Ramos (cell line): Measurements from ENCODE around the gene EXTL1.

ENCODE experiments used
- in situ Hi-C: fragments of 300-500 bp; cut with MboI; formaldehyde crosslinking; loops from one replicate; pipeline ENCODE4 v1.14.3; 2022; ENCODE audit warnings: low sequenced_read_pairs; ENCODE audit not compliant: unreplicated experiment

The EXTL1 gene

DNA sequence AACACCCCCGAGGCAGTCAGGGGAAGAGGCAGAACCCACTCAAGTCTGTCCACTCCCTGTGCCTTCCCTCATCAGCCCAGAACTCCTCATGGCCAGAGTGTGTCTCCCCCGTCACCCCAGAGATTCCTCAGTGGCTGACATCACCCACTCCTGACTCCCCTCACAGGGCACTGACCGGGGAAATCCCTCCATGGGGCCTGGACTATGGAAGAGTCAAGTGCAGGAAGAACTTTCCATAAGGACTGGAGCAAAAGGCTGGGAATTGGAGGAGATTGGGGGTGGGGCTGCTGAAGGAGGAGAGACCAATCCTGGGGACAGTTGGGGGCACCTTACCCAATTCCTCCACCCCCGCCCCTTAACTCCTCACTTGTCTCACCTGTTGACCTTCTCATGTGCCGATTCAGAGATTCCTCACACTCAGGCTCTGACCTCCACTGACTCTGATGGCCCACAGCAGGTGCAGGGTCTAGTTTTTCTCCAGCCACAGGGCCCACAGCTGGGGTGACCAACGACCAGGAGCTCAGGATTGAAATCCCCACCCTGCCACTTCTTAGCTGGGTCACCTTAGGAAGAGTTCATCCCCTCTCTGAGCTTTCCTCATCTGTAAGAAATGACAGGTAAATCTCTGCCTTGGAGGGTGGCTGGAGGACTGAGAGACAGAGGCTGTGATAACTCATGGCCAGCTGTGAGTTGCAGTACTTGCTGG lies 481 bp upstream of the EXTL1 start:
- in situ Hi-C loops = no loop called here

- in situ Hi-C loops = no loop called here
Observed at GRCh38 chr1:26022404-26022779, 817 bp downstream of the EXTL1 start.

- in situ Hi-C loops = no loop called here
Observed at GRCh38 chr1:26023009-26023408, 1.4 kb downstream of the EXTL1 start.

- in situ Hi-C loops = no loop called here
Observed at GRCh38 chr1:26023826-26024225, 2.3 kb downstream of the EXTL1 start.

DNA sequence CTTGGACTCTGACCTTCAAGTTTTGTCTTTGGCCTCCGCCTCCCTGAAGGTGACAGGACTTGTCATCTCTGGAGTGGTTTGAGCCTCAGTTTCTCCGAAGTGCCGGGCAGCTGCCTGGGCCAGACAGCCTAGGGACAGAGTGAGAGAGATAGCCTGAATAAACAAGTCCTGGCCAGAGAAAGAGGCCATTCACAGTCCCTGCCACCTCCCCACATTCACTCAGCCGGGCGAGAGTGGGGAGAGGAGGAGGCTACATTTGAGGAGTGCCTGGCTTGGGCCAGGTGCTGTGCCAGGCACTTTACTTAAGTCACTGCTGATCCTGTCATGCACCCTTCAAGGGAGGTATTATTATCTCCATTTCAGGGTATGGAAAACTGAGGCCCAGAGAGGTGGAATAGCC lies 3.5 kb downstream of the EXTL1 start:
- in situ Hi-C loops = no loop called here

- in situ Hi-C loops = no loop called here
Observed at GRCh38 chr1:26025517-26025916, 3.9 kb downstream of the EXTL1 start.

DNA sequence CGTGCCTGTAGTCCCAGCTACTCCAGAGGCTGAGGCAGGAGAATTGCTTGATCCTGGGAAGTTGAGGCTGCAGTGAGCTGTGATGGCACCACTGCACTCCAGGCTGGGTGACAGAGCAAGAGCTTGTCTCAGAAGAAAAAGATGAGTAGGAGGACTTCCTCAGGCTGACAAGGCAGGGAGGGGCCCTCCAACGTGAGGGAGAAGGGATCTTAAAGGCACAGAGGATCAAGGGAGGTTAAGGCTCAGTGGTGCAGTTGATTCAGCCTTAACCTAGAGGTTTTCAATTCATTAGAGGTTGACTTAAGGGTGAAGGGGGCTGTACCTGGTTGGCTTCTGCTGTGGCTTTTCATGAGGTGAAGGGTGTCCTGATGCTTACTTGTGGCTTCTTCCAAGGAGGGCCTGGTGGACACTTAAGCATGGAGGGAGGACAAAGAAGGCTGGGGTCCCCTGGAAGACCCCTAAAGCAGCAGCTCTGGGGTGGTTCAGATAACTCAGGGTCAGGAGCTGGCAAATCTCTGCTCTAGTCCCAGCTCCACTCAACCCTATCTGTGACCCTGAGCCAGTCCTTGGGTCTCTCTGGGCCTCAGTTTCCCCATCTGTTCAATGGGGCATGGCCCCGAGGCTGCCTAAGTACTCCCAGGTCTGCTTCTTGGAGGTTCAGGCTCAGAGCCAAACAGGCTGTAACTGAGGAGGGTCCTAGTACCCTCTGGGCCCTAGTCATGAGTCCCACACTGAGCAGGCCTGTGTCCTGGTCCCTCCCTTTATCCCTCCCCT lies 6.3 kb downstream of the EXTL1 start:
- in situ Hi-C loops = no loop called here

- in situ Hi-C loops = no loop called here
Observed at GRCh38 chr1:26028490-26028980, 7.0 kb downstream of the EXTL1 start.

GRCh38 chr1:26029054-26029863 lies 7.7 kb downstream of the EXTL1 start:
- in situ Hi-C loops = no loop called here

DNA sequence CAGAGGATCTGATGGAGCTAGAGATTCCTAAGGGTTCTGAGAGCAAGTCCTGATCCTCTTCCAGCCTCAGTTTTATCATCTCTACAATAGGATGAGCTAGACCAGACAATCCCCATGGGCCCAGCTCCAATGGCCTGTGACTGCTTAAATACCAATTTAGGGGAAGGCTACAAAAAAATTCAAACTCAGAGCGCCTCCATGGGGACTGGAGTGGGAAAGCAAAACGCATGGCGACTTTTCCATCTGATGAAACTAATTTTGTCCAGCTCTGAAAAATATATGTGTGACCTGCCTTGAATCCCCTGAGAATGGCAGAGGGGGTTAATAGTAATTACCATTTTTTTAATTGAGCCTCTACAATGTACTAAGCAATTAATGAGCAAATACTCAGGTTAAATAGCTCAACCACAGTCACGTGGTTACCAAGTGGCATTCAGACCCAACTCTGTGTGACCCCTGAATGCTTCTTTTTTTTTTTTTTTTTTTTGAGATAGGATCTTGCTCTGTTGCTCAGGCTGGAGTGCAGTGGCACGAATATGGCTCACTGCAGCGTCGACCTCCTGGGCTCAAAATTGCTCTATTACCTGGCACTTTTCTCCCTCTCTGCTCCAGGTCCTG lies 8.4 kb downstream of the EXTL1 start:
- in situ Hi-C loops = no loop called here

DNA sequence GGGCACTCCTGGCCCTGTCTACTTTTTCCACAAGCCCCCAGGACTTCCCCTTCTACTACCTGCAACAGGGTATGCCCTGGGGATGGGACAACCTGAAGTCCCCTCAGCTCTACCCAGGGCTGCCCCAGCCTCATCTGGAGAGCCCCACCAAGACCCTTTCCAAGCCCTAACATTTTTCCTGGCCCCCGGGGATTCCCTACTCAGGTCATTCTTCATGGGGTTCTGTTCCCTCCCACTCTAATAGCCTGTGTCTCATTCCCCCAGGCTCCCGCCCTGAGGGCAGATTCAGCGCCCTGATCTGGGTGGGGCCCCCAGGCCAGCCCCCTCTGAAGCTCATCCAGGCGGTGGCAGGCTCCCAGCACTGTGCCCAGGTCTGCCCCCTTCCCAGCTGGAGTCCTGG lies 9.6 kb downstream of the EXTL1 start:
- in situ Hi-C loops = no loop called here

DNA sequence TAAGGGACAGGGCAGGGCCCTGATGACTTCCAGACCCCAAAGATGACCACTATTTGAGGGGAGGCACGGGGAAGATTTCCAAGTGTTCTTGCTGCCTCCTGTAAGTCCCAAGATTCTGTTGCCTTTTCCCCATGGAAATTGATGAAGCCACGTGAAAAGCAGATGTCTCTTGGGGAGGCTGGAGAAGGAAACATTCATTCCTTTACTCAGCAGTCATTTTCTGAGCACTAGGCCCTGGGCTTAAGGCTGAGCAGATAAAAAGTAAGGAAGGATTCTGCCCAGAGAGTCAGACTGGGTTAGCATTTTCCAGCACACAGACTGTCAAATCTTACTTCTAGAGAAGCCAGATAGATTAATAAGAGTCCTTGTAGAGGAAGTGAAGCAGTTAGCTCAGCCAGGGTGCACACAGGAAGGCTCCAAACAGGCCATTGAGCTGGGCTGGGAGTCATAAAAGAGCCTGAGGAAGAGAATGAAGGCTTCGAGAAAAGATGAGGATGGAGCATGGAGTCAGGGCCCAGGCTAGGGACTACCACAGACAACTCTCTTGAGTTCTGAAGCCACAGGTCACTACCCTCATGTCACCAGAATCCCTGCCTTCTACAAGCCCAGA lies 10.1 kb downstream of the EXTL1 start:
- in situ Hi-C loops = no loop called here

DNA sequence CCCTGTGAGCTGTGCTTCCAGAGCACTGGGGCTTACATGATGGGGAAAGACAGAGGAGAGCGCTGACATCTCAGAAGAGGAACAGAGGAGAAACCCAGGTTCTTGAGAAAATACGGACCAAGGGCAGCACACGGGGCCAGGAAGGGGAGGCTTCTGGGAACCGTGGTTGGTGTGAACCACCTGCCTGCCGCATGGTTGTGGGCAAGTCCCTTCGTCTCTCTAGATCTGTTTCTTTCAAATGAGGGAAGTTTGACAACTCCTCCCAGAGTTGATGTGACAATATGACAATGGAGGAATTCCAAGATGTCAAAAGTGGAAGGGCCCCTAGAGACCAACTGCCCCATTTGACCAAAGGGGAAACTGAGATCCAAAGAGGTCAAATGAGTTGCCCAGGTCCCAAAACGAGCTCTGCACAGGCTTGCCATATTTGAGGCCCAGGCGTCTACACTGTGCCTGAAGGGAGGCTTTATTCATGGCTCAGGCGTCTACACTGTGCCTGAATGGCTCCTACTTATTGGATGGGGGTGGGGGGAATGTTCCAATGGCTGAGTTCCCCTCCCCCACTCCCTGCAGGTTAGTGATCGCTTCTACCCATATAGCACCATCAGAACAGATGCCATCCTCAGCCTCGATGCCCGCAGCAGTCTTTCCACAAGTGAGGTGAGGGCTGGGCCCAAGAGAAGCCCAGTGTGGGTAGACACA lies 11.2 kb downstream of the EXTL1 start:
- in situ Hi-C loops = no loop called here

- in situ Hi-C loops = no loop called here
Observed at GRCh38 chr1:26034504-26035202, 13.1 kb downstream of the EXTL1 start.

DNA sequence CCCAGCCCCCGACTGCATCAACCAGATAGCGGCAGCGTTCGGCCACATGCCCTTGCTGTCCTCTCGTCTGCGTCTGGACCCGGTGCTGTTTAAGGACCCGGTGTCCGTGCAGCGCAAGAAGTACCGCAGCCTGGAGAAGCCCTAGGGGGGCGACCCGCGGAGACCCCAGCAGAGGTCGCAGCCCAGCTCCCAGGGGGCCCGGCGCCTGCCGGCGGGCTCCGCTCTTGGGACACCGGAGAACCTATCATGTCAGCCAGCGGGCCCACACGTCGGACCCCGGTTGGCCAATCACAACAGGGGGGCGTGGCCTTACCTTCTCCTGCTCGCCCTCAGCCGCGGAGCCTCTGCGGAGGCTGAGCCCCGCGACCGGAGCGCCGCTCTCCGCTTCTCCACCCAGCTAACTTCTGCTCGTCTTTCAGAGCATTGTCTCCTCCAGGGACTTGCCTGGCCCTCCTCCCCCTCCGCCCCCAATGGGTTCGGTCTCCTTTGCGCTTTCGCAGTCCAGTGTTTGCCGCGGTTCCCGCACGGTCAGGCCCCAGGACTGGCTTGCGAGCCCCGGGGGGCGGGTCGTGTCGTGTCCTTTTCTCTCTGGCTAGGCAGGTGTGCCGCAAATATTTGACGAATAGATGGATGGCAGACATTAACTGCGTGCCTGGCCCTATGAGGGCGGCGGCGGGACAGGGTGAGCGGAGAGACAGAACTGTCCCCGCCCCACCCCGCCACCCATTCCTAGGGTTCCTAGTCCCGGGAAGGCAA lies 13.8 kb downstream of the EXTL1 start:
- in situ Hi-C loops = no loop called here

GRCh38 chr1:26035959-26036755 lies 14.6 kb downstream of the EXTL1 start:
- in situ Hi-C loops = no loop called here

GRCh38 chr1:26036756-26037281 lies 15.2 kb downstream of the EXTL1 start:
- in situ Hi-C loops = no loop called here
